HepG2 (cell line): Measurements from ENCODE around the gene PPM1G. TPM values are rescaled to one million over a fixed set of nuclear protein-coding genes. Genes with fewer than 3 reads are reported as not detected.

Experiments
- BRCA1 ChIP-seq: sonication (generic); formaldehyde crosslinking; IDR thresholded peaks from 2 replicates; pipeline ENCODE4 v1.4.0; 2020; ENCODE audit warnings: missing genetic modification reagents
- CBX2 ChIP-seq, 2 experiments: fragments of 200-600 bp in 1 of 2; sonication (generic); formaldehyde crosslinking in 1 of 2; IDR thresholded peaks; 2 replicates each; pipeline versions ENCODE4 v1.7.0 to v1.8.1; 2018 to 2022; ENCODE audit warnings: low read depth in 2 of 2, low read length in 1 of 2, mild to moderate bottlenecking in 1 of 2, missing genetic modification reagents in 1 of 2
- DNMT3B ChIP-seq: conservative IDR thresholded peaks from 2 replicates; pipeline ENCODE4 v1.6.1; 2016; ENCODE audit warnings: missing biosample characterization, control low read depth
- HMG20A ChIP-seq: IDR thresholded peaks from 2 replicates; pipeline ENCODE4 v1.6.1; 2016; ENCODE audit warnings: borderline replicate concordance
- HOXA9 ChIP-seq: sonication (generic); formaldehyde crosslinking; IDR thresholded peaks from 2 replicates; pipeline ENCODE4 v1.8.1; 2022; ENCODE audit warnings: missing genetic modification reagents, mild to moderate bottlenecking, moderate library complexity, borderline replicate concordance
- KLF6 ChIP-seq: IDR thresholded peaks from 2 replicates; pipeline ENCODE4 v1.8.0; 2016; ENCODE audit warnings: missing biosample characterization, missing genetic modification reagents
- MEF2D ChIP-seq: sonication (generic); formaldehyde crosslinking; IDR thresholded peaks from 2 replicates; pipeline ENCODE4 v1.5.1; 2020; ENCODE audit warnings: mild to moderate bottlenecking, missing genetic modification reagents
- NCOA1 ChIP-seq: sonication (generic); formaldehyde crosslinking; IDR thresholded peaks from 2 replicates; pipeline ENCODE4 v1.9.0; 2021; ENCODE audit warnings: missing genetic modification reagents
- NONO ChIP-seq, 2 experiments: fragments of 450-650 bp in 1 of 2; sonication (generic) in 1 of 2; formaldehyde crosslinking in 1 of 2; IDR thresholded peaks in 1 of 2; conservative IDR thresholded peaks in 1 of 2; 2 replicates each; pipeline versions ENCODE4 v1.6.1 to v1.8.0; 2017 to 2022; ENCODE audit warnings: mild to moderate bottlenecking in 1 of 2, missing genetic modification reagents in 1 of 2, moderate library complexity in 1 of 2
- RBFOX2 ChIP-seq: fragments of 200-400 bp; formaldehyde crosslinking; IDR thresholded peaks from 2 replicates; pipeline ENCODE4 v1.6.1; 2017; ENCODE audit warnings: low read depth, mild to moderate bottlenecking, low read length
- REPIN1 ChIP-seq: sonication (generic); formaldehyde crosslinking; IDR thresholded peaks from 2 replicates; pipeline ENCODE4 v1.8.0; 2022; ENCODE audit warnings: missing genetic modification reagents, low read depth, mild to moderate bottlenecking, borderline replicate concordance
- RXRA ChIP-seq: sonication (generic); formaldehyde crosslinking; IDR thresholded peaks from 2 replicates; pipeline ENCODE4 v1.5.1; 2020; ENCODE audit warnings: missing genetic modification reagents
- TBX2 ChIP-seq: sonication (generic); formaldehyde crosslinking; IDR thresholded peaks from 2 replicates; pipeline ENCODE4 v1.5.0; 2020; ENCODE audit warnings: missing genetic modification reagents, mild to moderate bottlenecking, borderline replicate concordance
- ZBTB7B ChIP-seq: sonication (generic); formaldehyde crosslinking; IDR thresholded peaks from 2 replicates; pipeline ENCODE4 v1.4.0; 2020; ENCODE audit warnings: missing genetic modification reagents
- ZFP41 ChIP-seq: sonication (generic); formaldehyde crosslinking; IDR thresholded peaks from 2 replicates; pipeline ENCODE4 v1.4.0; 2020; ENCODE audit warnings: mild to moderate bottlenecking, missing genetic modification reagents, borderline replicate concordance
- ZNF605 ChIP-seq: sonication (generic); formaldehyde crosslinking; IDR thresholded peaks from 2 replicates; pipeline ENCODE4 v1.8.0; 2022; ENCODE audit warnings: mild to moderate bottlenecking, missing genetic modification reagents
- ZSCAN21 ChIP-seq: sonication (generic); formaldehyde crosslinking; IDR thresholded peaks from 2 replicates; pipeline ENCODE4 v1.8.0; 2022; ENCODE audit warnings: mild to moderate bottlenecking, missing genetic modification reagents, moderate library complexity, borderline replicate concordance
- polyA plus RNA-seq, 8 experiments: library from polyadenylated mRNA; depleted of rRNA in 3 of 8; stranded (reverse) in 7 of 8; unstranded in 1 of 8; fragments of >200 nt; fragmentation: Illumina TruSeq in 4 of 8; extraction: Trizol in 4 of 8; gene quantifications; 2 replicates each; pipeline versions ENCODE4 v1.2.1 to v1.2.3, GENCODE V29; 2011 to 2016; ENCODE audit warnings: low read depth in 4 of 8, missing spikeins in 1 of 8, mixed read lengths in 1 of 8; ENCODE audit not compliant: insufficient read depth in 1 of 8
- total RNA-seq, 5 experiments: library from RNA; depleted of rRNA; stranded (reverse); fragments of >200 nt; fragmentation: Illumina TruSeq; extraction: Trizol; gene quantifications; 2 replicates each; pipeline ENCODE4 v1.2.3, GENCODE V29; 2016; ENCODE audit warnings: low read depth in 1 of 5
- TF ChIP-seq, protein P1 (sequence below): sonication (generic); formaldehyde crosslinking; IDR thresholded peaks from 2 replicates; pipeline ENCODE4 v1.4.0; 2020; ENCODE audit warnings: missing genetic modification reagents, borderline replicate concordance
- TF ChIP-seq, protein P2 (sequence below): sonication (generic); formaldehyde crosslinking; IDR thresholded peaks from 2 replicates; pipeline ENCODE4 v1.4.0; 2020; ENCODE audit warnings: mild to moderate bottlenecking, missing genetic modification reagents
- TF ChIP-seq, protein P3 (sequence below): sonication (generic); formaldehyde crosslinking; IDR thresholded peaks from 2 replicates; pipeline ENCODE4 v1.5.0; 2020; ENCODE audit warnings: missing genetic modification reagents
- TF ChIP-seq, protein P4 (sequence below), 2 experiments: sonication (generic) in 1 of 2; formaldehyde crosslinking in 1 of 2; IDR thresholded peaks; 2 replicates each; pipeline versions ENCODE4 v1.4.0 to v1.6.1; 2018 to 2020; ENCODE audit warnings: missing genetic modification reagents in 2 of 2, borderline replicate concordance in 1 of 2, low read depth in 1 of 2, mild to moderate bottlenecking in 1 of 2, missing biosample characterization in 1 of 2

The PPM1G gene
- total and polyA plus RNA-seq, 2 of the 13 experiments (the other 11 are each of a cell fraction or from before 2014, with no cell fraction given): 58.2 to 213 TPM

DNA sequence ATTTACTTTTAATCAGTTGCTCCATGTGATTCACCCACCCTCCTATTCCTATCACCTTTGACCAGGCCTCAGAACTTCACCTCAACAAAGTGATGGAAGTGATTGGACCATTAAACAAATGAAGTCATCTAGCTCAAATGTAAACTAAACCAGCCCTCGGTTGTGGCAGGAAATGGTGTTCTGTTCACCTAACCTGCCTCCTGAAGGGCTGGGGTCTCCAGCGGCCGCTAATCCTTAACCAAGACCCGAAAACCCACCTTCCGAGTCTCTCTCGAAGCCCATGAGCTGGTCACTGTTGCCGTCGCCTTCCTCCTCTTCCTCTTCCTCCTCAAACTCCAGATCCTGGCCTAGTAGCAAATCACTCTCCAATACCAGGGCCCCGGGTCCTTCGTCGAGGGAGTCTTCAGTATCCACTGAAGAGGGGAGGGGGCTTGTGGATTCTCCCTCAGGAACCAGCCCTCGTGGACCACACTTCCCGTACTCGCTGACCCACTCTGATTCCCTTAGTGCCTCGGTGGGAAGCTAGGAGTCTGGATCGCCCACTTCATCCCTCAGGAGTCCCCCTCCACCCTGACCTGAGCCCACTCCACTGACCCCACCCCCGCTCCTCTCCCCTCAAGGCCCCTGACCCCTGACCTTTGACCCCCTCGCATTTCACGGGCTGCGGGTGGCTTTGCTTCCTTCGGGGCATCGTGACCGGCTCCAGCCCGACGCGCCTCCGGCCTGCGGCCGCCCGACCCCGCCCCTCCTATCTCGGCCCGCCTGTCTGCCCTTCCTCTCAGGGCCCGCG is 29.4 kb downstream of the PPM1G start (continued):
- TF ChIP-seq, protein P1, sequence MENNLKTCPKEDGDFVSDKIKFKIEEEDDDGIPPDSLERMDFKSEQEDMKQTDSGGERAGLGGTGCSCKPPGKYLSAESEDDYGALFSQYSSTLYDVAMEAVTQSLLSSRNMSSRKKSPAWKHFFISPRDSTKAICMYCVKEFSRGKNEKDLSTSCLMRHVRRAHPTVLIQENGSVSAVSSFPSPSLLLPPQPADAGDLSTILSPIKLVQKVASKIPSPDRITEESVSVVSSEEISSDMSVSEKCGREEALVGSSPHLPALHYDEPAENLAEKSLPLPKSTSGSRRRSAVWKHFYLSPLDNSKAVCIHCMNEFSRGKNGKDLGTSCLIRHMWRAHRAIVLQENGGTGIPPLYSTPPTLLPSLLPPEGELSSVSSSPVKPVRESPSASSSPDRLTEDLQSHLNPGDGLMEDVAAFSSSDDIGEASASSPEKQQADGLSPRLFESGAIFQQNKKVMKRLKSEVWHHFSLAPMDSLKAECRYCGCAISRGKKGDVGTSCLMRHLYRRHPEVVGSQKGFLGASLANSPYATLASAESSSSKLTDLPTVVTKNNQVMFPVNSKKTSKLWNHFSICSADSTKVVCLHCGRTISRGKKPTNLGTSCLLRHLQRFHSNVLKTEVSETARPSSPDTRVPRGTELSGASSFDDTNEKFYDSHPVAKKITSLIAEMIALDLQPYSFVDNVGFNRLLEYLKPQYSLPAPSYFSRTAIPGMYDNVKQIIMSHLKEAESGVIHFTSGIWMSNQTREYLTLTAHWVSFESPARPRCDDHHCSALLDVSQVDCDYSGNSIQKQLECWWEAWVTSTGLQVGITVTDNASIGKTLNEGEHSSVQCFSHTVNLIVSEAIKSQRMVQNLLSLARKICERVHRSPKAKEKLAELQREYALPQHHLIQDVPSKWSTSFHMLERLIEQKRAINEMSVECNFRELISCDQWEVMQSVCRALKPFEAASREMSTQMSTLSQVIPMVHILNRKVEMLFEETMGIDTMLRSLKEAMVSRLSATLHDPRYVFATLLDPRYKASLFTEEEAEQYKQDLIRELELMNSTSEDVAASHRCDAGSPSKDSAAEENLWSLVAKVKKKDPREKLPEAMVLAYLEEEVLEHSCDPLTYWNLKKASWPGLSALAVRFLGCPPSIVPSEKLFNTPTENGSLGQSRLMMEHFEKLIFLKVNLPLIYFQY (CRISPR knock-in tag): 0 out of 2 replicates have a peak, but pooled peaks have one; percentile 28
- TF ChIP-seq ZNF605 (CRISPR knock-in tag): peak; percentile 62; the same call in 1 of the 2 replicates
- no peak for TF ChIP-seq HOXA9 (CRISPR knock-in tag)
- TF ChIP-seq DNMT3B (CRISPR knock-in tag): no peak
- TF ChIP-seq HMG20A: no peak
- TF ChIP-seq ZFP41 (CRISPR knock-in tag): no peak
- TF ChIP-seq, protein P2, sequence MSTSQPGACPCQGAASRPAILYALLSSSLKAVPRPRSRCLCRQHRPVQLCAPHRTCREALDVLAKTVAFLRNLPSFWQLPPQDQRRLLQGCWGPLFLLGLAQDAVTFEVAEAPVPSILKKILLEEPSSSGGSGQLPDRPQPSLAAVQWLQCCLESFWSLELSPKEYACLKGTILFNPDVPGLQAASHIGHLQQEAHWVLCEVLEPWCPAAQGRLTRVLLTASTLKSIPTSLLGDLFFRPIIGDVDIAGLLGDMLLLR (CRISPR knock-in tag): no peak
- TF ChIP-seq RXRA (CRISPR knock-in tag): peak; percentile 72; the same call in 1 of the 2 replicates
- TF ChIP-seq, protein P3, sequence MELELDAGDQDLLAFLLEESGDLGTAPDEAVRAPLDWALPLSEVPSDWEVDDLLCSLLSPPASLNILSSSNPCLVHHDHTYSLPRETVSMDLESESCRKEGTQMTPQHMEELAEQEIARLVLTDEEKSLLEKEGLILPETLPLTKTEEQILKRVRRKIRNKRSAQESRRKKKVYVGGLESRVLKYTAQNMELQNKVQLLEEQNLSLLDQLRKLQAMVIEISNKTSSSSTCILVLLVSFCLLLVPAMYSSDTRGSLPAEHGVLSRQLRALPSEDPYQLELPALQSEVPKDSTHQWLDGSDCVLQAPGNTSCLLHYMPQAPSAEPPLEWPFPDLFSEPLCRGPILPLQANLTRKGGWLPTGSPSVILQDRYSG: no peak
- TF ChIP-seq ZSCAN21 (CRISPR knock-in tag): peak; percentile 38; the same call in 1 of the 2 replicates
- no peak for TF ChIP-seq NCOA1 (CRISPR knock-in tag)
- no peak; the same call in 1 of the 2 replicates for TF ChIP-seq RBFOX2
- TF ChIP-seq BRCA1: no peak
- no peak for TF ChIP-seq CBX2 (IDR thresholded peaks at IDR 0.05; ENCODE audit: low read depth, low read length)
- TF ChIP-seq CBX2 (CRISPR knock-in tag; IDR thresholded peaks at IDR 0.05; ENCODE audit: low read depth): no peak
- TF ChIP-seq KLF6 (CRISPR knock-in tag): peak; percentile 35; the same call in 1 of the 2 replicates
- no peak for TF ChIP-seq NONO (IDR thresholded peaks at IDR 0.05)
- TF ChIP-seq NONO (CRISPR knock-in tag; conservative IDR thresholded peaks at IDR 0.05): no peak; the same call in none of the 2 replicates
- TF ChIP-seq TBX2: peak; percentile 55; the same call in 1 of the 2 replicates
- TF ChIP-seq, protein P4, sequence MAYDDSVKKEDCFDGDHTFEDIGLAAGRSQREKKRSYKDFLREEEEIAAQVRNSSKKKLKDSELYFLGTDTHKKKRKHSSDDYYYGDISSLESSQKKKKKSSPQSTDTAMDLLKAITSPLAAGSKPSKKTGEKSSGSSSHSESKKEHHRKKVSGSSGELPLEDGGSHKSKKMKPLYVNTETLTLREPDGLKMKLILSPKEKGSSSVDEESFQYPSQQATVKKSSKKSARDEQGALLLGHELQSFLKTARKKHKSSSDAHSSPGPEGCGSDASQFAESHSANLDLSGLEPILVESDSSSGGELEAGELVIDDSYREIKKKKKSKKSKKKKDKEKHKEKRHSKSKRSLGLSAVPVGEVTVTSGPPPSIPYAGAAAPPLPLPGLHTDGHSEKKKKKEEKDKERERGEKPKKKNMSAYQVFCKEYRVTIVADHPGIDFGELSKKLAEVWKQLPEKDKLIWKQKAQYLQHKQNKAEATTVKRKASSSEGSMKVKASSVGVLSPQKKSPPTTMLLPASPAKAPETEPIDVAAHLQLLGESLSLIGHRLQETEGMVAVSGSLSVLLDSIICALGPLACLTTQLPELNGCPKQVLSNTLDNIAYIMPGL (CRISPR knock-in tag; IDR thresholded peaks at IDR 0.05; ENCODE audit: borderline replicate concordance in 1 of 2, low read depth in 1 of 2): peak in 1 of 2 experiments; percentile 53; a peak in 1 of 4 replicates
- peak; percentile 54; the same call in 1 of the 2 replicates for TF ChIP-seq ZBTB7B (CRISPR knock-in tag)
- TF ChIP-seq REPIN1 (CRISPR knock-in tag): peak; percentile 37; the same call in 1 of the 2 replicates
- TF ChIP-seq MEF2D (CRISPR knock-in tag): 0 out of 2 replicates have a peak, but pooled peaks have one; percentile 9
